Sciatic nerve (tissue), 2 donors: ENCODE data around the gene ARL15. TPM values are rescaled to one million over a fixed set of nuclear protein-coding genes. Genes with fewer than 3 reads are reported as not detected.
"Not testable (repeated sequence)": the region's sequence is repeated elsewhere in the genome, so short reads cannot be mapped to it uniquely, and the experiment has no call there.

Source experiments
- ATAC-seq: fragments of 200-7000 bp; cut with Tn5 transposase; one replicate; pipeline ENCODE4 v1.9.1; 2020; ENCODE audit warnings: mild to moderate bottlenecking, moderate library complexity
- DNase-seq: peaks from one replicate; pipeline ENCODE4 v3.0.0-alpha.2; 2020; ENCODE audit warnings: low spot score
- intact Hi-C: fragments of 100-400 bp; cut with DNase I; formaldehyde crosslinking; loops from one replicate; pipeline ENCODE4 v1.14.2; 2022
- total RNA-seq: library from RNA; stranded (reverse); fragmentation: NEBNext Ultra II Directional; extraction: Animal tissue kit (Norgen Biotek cat#: 25700); gene quantifications from one replicate; pipeline ENCODE4 v1.2.1, GENCODE V29; 2021
- donor health status: DM: no; HTN: no; CAD: no.
- donor health status: DM: no; HTN: no; CAD: no.

Gene ARL15
- total RNA-seq, 1 donor from 2014 or later, result 30.9 TPM

DNA sequence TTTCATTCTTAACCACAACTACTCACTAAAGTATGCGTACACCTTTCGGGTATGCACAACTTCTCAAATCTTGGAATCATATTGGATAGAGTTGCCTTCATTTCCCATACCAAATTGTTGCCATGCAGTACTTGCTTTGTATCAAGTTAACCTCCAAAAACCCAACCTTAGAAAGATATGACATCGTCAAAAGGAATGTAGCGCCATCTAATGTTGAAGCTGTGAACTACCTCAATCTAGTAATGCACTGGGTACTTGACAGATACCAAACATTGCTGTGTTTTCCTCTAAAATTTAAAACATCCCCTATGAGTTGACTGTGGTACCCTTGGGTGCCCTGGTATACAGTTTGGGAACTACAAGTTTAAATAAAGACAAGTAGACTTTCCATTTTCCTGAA is 318.4 kb downstream of the ARL15 start:
- intact Hi-C loops, result no loop called here
- ATAC-seq, result no peak
- DNase-seq, result no peak

DNA sequence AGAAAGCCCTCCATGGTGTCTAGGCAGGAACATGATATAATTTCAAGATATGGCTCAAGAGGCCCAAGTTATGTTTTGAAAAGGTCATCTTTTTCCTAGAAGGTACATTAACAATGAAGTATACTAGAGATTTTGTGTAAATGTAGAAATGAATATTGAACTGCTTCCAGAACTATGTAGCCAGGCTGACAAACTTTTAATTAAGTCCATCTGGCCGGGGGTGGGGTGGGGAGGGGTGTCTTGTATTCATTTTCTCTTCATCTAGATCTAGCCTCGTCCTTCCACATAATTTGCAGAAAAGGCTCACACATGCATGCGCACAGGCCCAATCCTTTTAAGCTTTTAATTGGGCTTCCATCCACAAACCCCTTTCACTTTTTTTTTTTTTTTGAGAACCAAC is 323.3 kb downstream of the ARL15 start:
- no peak for ATAC-seq
- DNase-seq, result no peak
- intact Hi-C loops, result no loop called here

DNA sequence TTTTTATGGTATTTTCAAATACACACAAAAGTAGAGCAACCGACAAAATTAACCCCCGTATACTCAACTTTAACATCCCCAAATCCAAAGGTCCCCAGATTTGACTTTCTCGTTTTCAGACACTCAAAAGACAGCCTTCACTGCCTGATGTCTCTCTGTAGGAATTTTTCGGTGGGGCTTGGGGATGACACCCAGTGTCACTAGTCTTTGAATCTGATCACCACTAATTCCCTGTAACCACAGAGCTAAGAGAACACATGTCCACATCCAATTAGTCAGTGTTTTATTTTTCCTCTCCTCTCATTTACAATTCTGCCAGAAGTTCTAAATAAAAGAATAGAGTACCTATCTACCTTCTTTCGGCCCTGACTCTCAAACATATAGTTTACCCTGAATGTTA is 324.6 kb downstream of the ARL15 start:
- intact Hi-C loops, result no loop called here
- ATAC-seq (no peak), DNase-seq (no peak)

DNA sequence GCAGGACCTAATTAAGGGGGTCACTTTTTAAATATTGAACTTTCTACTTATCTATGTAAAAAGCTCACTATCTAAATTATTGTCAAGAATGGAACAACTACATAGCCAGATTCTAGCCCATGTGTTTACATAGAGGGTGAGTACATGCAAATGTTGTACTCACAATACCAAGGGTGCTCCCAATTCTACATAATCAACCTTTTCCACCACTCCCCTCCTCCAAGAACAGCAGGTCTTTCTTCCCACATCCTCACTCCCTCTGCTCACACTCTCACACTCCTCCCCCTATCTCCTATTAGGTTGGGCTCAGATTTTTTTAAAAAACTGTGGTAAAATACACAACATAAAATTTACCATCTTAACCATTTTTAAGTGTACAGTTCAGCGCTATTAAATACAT is 325.4 kb downstream of the ARL15 start:
- intact Hi-C loops, result no loop called here
- no peak for DNase-seq
- ATAC-seq, result no peak

DNA sequence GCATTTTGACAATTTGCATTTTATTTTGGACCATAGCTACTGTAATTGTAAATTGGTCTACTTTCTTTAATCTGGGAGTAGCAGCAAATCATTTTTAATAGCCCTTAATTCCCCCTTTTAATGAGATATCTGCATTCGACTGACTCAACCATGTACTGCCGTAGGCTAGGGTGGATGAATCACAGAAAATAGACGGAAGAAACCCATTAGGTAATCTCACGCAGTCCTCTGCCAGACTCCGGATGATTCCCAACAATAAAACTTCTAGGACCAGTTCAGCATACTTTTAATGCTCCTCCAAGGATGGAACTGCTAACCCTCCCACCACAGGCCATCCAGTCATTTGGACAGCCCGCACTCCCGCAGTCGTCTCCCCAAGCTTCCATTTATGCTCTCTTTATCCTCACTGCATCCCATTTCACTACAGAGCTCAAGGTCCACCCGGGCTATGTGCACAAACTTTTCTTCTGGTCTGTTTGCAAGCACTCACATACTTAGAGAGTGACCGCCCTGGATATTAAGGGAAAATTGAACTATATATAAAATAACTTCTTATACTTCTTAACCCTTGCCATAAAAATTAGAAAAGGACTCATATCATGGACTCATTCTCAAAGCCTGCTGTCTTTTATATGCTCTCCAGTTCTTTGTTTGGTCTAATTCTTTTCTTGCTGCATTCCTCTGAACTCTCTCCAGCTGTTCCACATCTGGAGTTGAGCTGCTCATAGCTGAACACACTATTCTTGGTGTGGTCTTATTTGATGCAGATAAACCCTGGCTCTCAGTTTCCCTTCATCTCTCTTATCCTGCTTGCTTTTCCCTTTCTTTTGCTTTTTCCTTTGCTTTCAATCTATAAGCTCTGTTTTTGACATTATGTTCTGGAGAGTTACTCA is 326.6 kb downstream of the ARL15 start:
- DNase-seq (no peak), ATAC-seq (no peak)
- intact Hi-C loops, result no loop called here

DNA sequence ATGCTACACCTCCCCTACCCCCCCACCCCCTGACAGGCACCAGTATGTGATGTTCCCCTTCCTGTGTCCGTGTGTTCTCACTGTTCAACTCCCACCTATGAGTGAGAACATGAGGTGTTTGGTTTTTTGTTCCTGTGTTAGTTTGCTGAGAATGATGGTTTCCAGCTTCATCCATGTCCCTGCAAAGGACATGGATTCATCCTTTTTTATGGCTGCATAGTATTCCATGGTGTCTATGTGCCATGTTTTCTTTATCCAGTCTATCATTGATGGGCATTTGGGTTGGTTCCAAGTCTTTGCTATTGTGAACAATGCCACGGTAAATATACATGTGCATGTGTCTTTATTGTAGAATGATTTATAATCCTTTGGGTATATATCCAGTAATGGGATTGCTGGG is 328.1 kb downstream of the ARL15 start:
- ATAC-seq, intact Hi-C loops, DNase-seq: not testable (repeated sequence)

DNA sequence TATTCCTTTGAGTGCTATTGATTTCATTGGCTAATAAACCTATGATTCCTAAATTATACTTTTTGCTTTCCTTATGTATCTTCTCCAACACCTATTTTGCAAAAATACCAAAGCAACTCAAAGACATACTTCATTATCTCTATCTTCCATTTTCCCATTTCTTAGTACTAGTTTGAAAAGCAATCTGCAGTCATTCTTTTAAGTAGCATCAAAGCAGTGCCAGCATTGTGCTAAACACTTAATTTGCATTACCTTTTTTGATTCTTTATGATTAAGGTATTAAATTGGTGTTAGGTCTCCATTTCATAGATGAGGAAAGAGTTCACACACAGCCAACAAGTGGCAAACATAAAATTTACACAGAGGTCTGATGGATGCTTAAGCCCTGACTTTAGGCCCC is 330.3 kb downstream of the ARL15 start:
- DNase-seq (no peak), ATAC-seq (no peak)
- intact Hi-C loops, result no loop called here

DNA sequence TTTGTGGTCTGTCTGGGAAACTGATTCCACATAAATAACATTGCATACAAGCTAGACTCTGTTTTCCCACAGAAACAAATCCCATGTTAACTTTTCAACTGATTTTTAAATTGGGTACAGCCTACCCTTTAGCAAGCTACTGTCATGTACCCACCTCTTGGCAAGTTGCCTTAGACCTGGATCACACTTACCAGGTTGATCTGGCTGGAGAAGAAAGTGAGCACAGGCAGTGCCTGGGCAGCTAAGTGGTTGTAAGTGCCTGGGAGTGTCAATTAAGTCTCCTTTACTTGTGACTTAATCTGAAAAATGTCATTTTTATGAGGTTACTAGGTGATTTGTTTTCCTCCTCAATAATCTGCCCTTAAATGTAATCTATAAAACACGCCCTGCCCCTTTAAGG is 336.4 kb downstream of the ARL15 start:
- ATAC-seq (no peak), DNase-seq (no peak)
- intact Hi-C loops, result no loop called here

DNA sequence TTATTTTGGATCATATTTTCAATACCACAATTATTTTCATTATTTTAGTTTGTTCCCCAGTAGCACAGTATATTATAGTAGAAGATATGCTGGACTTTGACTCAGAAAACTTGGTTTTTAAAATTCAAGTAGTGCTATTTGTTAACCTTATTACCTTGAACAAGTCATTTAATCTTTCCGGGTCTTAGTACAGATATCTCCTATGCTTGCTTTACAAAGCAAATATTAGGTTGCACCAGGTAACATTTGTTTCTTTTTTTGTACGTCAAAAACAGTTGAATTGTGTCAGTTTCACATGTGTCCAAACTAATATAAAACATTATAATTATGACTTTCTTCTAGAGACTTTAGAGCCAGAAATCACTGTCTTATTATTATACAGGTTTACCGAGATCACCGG is 338.1 kb downstream of the ARL15 start:
- DNase-seq, result no peak
- intact Hi-C loops, result no loop called here

DNA sequence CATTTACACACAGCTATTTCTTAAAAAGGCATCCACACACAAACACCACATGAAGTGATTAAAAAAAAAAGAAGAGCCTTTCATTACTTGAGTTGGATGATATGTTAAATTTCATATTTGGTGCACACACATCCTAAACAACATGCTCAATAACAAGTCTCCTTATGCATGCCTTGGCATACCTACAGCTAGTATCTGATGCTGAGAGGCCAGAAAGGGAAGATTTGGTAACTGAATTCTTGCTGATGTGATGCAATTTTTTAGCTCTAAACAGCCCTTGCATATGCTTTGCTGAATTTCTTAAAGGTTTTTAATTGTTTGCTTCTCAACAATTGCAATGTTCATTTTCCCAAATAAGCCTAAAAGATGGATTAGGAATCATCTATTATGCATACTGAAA is 338.8 kb downstream of the ARL15 start:
- intact Hi-C loops, result no loop called here
- no peak for DNase-seq
- ATAC-seq, result peak; percentile 34

More for the DNA sequence above, 338.1 kb downstream of the ARL15 start:
- ATAC-seq, result no peak

DNA sequence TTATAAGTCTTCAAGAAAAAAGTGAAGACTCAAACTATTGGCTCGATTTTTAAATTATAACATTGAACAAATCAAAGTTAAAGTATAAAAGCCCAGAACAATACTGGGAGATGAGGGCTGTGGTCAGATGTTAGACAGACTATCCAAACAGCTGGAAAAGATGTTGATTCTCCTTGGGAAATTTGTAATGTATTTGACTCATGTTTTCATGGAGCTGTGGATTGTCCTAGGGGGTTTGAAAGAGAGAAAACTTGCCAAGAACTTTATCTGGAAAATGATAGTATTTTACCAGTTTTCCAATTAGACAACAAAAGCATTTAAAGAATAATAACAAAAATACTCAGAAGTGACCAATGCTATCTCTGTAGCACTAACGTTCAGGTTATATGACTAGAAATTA is 339.2 kb downstream of the ARL15 start:
- intact Hi-C loops, result no loop called here
- DNase-seq (no peak), ATAC-seq (peak; percentile 70)

DNA sequence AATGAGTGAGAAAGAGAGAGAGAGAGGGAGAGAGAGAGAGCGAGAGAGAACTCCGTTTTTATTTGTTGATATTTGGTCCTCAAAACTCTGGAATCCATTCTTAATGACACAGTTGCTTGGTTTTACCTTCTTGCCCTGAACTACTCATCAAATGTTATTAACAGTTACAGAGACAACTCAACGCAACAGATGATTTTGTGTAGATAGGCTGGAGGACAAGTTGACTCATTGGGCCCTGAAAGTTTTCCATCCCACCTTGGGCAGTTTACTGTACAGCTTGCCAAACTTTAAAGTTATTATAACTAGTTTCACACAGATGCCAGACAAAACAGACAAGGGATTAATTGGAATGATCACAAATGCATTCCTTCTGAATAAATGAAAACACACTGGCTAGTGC is 339.9 kb downstream of the ARL15 start:
- ATAC-seq (no peak), DNase-seq (no peak)
- intact Hi-C loops, result no loop called here

DNA sequence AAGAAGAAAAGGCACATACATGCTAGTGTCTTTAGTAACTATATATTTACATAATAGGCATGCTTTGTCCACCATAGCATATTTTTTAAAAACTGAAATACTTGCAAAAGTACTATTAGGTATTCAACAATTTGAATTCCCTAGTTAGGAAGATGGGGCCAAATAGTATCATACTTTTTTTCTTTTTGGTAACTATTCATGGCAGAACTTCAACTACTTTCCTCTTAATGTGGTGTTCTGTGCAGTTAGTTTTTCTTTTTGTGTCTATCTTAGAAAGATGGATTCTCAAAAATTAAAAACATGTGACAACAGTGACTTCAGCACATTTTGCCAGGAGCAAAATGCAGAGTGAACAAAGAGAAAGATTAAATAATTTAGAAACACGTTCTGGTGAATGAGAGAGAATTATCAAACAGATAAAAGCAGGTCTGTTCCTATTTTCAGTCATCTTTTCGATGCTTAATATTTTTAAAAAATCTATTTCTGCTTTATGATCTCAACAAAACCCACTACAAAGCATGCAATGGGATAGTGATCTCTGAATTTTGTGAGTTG is 341.1 kb downstream of the ARL15 start:
- DNase-seq (no peak), ATAC-seq (no peak)
- intact Hi-C loops, result no loop called here

DNA sequence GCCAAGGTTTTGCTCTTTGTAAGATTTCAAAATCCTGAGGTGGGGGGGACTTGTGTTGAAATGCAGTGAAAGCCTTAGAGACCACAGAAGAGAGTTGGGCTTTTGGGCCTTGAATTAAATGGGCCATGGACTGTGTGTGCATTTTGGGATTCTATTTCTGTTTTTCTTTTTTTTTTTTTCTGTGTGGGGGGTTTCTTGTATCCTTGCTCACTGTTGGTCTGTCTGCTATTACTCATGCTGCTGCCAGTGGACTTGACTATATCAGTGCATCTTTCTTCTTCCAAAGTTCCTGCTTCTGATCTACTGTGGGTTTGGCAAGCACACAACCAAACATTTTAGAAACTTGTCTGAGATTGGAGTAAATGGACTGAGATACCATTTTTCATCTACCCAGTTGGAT is 344.9 kb downstream of the ARL15 start:
- ATAC-seq (peak; percentile 53), DNase-seq (no peak)
- intact Hi-C loops, result no loop called here

DNA sequence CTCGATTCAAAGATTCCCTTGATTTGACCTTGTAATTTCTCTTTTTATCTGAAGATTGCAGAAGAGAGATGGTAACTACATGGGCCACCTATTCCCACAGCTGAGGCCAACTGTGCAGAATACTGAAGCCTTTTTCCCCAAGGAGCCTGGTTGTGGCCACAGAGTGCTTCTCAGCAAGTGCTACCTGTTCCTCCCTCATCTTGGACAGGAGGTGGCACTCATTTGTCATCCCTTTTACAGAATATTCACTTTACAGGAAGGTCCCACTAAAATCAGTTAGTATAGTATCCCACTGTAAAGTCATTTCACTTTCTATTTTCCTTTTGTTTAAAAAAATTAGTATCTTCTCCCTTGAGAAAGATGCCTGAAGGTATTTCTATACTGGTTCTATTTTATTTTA is 346.4 kb downstream of the ARL15 start:
- DNase-seq, result no peak
- intact Hi-C loops, result no loop called here
- ATAC-seq, result no peak

DNA sequence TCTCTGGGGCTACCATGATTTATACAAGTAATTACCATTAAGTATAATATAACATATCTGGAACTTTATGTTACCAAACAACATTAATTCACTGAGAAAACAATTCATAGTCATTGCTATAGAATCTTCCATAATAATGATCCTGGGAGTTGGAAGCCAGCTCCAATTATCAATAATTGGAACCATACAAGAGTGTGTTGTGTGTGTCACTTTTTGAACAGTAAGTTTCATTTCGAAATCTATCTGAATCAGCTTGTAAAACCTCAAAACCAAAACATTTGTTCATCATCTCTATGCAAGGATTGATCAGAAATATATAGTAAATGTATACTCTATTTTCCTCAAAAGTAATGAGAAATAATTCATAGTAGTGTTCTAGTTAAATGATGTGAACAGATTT is 348.1 kb downstream of the ARL15 start:
- intact Hi-C loops, result no loop called here
- no peak for DNase-seq
- ATAC-seq, result no peak

DNA sequence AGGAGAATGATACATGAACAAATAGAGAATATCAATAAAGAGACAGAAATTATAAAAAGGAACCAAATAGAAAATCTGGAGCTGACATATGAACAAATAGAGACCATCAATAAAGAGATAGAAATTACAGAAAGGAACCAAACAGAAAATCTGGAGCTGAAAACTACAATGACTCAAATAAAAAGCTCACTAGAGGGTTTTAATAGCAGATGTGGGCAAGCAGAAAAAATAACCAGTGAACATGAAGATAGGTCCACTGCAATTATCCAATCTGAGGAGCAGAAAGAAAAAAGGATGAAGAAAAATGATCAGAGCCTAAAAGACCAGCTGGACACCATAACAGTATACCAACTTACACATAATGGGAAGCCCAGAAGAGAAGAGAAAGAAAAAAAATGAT is 353.7 kb downstream of the ARL15 start:
- DNase-seq (no peak), ATAC-seq (no peak)
- intact Hi-C loops, result no loop called here

DNA sequence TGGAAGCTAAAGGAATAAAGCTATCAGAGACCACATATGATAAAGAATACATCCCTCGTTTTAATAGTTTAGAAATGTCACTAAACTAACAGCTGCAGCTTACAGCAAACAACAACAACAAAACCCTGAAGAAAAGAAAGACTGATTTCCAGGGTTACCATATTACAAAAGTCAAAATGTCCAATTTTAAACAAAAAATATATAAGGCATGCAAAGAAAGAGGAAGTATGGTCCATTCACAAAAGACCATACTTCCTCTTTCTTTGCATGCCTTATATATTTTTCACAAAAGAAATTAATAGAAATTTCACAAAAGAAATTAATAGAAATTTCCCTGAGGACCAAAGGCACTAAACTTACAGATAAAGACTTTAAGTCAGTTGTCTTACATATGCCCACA is 354.2 kb downstream of the ARL15 start:
- intact Hi-C loops, result no loop called here
- DNase-seq (no peak), ATAC-seq (no peak)

DNA sequence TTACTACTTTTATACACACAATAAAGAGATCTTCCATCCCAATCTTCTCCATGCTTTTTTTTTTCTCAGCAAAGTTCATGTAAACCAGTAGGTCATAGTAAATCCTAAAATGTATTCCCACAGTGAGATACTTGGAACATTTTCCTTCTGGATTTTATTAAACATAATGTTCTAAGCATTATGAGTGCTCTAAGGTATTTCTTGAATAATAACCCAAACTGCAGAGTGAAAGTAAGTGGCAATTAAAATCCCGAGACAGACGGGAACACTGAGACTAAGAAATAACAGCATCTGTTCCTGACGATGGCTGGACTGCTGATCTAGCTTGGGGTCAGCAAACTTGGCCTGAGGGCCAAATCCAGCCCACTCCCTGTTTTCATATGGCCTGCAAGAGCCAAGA is 359.8 kb downstream of the ARL15 start:
- intact Hi-C loops, result no loop called here
- DNase-seq (no peak), ATAC-seq (no peak)

DNA sequence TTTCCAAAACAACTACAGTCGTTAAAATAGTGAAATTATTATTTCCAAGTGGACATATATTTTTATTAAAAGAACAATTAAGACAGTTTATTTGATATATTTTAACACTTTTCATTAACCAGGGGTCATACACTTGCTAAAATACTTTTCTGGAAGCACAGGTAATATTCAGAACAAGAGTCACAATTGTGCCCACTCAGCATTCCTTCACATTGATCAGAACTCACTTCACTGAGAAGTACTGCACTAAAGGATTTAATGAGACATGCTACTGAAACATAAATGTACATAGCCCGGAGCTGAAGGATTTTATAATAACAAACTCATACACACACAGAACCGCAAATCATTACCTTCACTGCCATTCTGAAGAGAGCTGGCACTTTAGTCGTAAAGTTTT is 361.8 kb downstream of the ARL15 start:
- no peak for ATAC-seq
- no peak for DNase-seq
- intact Hi-C loops, result no loop called here
